Hematopoietic multipotent progenitor cell treated with erythropoietin and hydrocortisone succinate and interleukin-3 and kit ligand, for 15 days (in vitro differentiated cells): ENCODE data around the gene GCSAM.

Experiments
- DNase-seq: peaks from one replicate; pipeline ENCODE4 v3.0.0-alpha.2; 2015; ENCODE audit warnings: low spot score

The GCSAM gene

GRCh38 chr3:112129925-112130637 lies 3.0 kb downstream of the GCSAM start:
- no peak for DNase-seq

GRCh38 chr3:112128843-112129727 lies 4.0 kb downstream of the GCSAM start:
- no peak for DNase-seq

- DNase-seq: no peak
Measured at GRCh38 chr3:112127522-112128494, 5.2 kb downstream of the GCSAM start.

GRCh38 chr3:112126511-112126911 lies 6.5 kb downstream of the GCSAM start:
- no peak for DNase-seq

- DNase-seq: no peak
Measured at GRCh38 chr3:112124907-112125607, 8.0 kb downstream of the GCSAM start.

- DNase-seq: no peak
Measured at GRCh38 chr3:112123548-112123947, 9.5 kb downstream of the GCSAM start.

- DNase-seq: no peak
Measured at GRCh38 chr3:112122870-112123269, 10.2 kb downstream of the GCSAM start.

GRCh38 chr3:112121577-112122547 lies 11.2 kb downstream of the GCSAM start:
- no peak for DNase-seq

- no peak for DNase-seq
Measured at GRCh38 chr3:112119962-112120836, 12.8 kb downstream of the GCSAM start.

GRCh38 chr3:112117841-112118571 lies 15.0 kb downstream of the GCSAM start:
- no peak for DNase-seq

GRCh38 chr3:112117415-112117814 lies 15.6 kb downstream of the GCSAM start:
- no peak for DNase-seq

GRCh38 chr3:112116748-112117186 lies 16.3 kb downstream of the GCSAM start:
- no peak for DNase-seq

GRCh38 chr3:112115806-112116383 lies 17.2 kb downstream of the GCSAM start:
- no peak for DNase-seq

GRCh38 chr3:112115161-112115739 lies 17.8 kb downstream of the GCSAM start:
- no peak for DNase-seq

GRCh38 chr3:112114576-112115160 lies 18.4 kb downstream of the GCSAM start:
- no peak for DNase-seq

- peak; percentile 42 for DNase-seq
Measured at GRCh38 chr3:112111785-112112402, 21.2 kb downstream of the GCSAM start.

- no peak for DNase-seq
Measured at GRCh38 chr3:112109322-112109721, 23.7 kb downstream of the GCSAM start.
